VCaP (cell line): ENCODE measurements around the gene ZNF514.
"Not testable (repeated sequence)": the region's sequence is repeated elsewhere in the genome, so short reads cannot be mapped to it uniquely, and the experiment has no call there.

Experiments
- H3K27ac ChIP-seq: fragments of 450-650 bp; 2 replicates; pipeline ENCODE4 v1.5.1; 2017
- CTCF ChIP-seq: fragments of 450-650 bp; conservative IDR thresholded peaks from 2 replicates; pipeline ENCODE4 v1.5.1; 2017; ENCODE audit warnings: mild to moderate bottlenecking, moderate library complexity

The ZNF514 gene

DNA sequence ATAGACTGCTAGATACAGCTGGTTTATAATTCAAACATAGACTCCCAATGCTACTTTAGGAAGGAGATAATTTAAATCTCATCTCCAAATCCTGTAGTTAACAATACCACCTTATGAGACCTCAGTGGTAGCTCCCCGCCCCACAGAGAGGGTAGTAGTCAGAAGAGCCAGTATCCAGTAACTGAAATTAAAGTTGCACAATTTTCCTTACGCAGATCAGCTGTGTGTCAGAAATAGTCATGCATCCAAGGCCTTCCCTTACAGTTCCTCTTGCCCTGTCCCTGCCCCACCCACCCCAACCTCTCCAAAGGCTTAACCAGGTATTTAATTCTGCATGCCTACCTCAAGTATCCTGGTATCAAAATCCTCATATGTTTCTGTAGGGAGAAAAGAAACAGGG is 53.6 kb downstream of the ZNF514 start:
- no peak overlapping the region for H3K27ac ChIP-seq
- TF ChIP-seq CTCF = no peak

DNA sequence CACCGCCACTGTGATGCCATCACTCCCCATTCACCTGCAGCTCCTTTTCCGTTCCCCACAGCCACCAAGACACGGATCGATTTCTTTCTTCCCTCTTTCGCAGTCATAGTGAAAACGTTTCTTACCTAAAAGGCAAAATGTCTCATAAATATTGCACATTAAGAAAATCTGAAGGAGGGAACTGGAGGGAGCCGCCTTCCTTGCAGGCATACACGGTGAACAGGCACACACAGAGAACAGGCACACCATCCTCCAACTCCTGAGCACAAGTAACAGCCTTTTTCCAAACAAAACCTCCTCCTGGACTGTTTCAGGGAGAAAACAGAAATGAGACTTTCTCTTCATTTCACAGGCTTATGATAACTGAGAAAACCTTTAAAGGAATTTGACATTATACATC is 55.0 kb downstream of the ZNF514 start:
- TF ChIP-seq CTCF = no peak
- H3K27ac ChIP-seq = no peak overlapping the region

- H3K27ac ChIP-seq = no peak overlapping the region
- no peak for TF ChIP-seq CTCF
These were observed 59.7 kb downstream of the ZNF514 start for GRCh38 chr2:95099910-95100309.

DNA sequence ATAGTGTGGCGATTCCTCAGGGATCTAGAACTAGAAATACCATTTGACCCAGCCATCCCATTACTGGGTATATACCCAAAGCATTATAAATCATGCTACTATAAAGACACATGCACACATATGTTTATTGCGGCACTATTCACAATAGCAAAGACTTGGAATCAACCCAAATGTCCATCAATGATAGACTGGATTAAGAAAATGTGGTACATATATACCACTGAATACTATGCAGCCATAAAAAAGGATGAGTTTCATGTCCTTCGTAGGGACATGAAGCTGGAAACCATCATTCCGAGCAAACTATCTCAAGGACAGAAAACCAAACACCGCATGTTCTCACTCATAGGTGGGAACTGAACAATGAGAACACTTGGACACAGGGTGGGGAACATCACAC is 61.4 kb downstream of the ZNF514 start:
- not testable (repeated sequence) for H3K27ac ChIP-seq
